HepG2 (cell line): ENCODE data around the gene SLC22A23. TPM values are rescaled to one million over a fixed set of nuclear protein-coding genes. Genes with fewer than 3 reads are reported as not detected.

Experiments used
- ATAD3A ChIP-seq: sonication (generic); formaldehyde crosslinking; IDR thresholded peaks from 2 replicates; pipeline ENCODE4 v1.4.0; 2020; ENCODE audit warnings: missing genetic modification reagents
- ATF5 ChIP-seq: sonication (generic); formaldehyde crosslinking; IDR thresholded peaks from 2 replicates; pipeline ENCODE4 v1.4.0; 2020; ENCODE audit warnings: mild to moderate bottlenecking, low read depth, missing genetic modification reagents
- DRAP1 ChIP-seq: IDR thresholded peaks from 2 replicates; pipeline ENCODE4 v1.6.1; 2016; ENCODE audit warnings: missing genetic modification reagents, missing compliant biosample characterization
- HES4 ChIP-seq: sonication (generic); formaldehyde crosslinking; IDR thresholded peaks from 2 replicates; pipeline ENCODE4 v1.9.0; 2021; ENCODE audit warnings: mild to moderate bottlenecking, missing genetic modification reagents, borderline replicate concordance
- KDM6A ChIP-seq: IDR thresholded peaks from 2 replicates; pipeline ENCODE4 v1.6.1; 2016; ENCODE audit warnings: low read depth
- KMT2A ChIP-seq: sonication (generic); formaldehyde crosslinking; IDR thresholded peaks from 2 replicates; pipeline ENCODE4 v1.4.0; 2020; ENCODE audit warnings: missing genetic modification reagents
- MTERF4 ChIP-seq: sonication (generic); formaldehyde crosslinking; IDR thresholded peaks from 2 replicates; pipeline ENCODE4 v1.8.0; 2023; ENCODE audit warnings: mild to moderate bottlenecking, missing genetic modification reagents
- NCOA1 ChIP-seq: sonication (generic); formaldehyde crosslinking; IDR thresholded peaks from 2 replicates; pipeline ENCODE4 v1.9.0; 2021; ENCODE audit warnings: missing genetic modification reagents
- NFE2L2 ChIP-seq: fragments of 150-350 bp; IDR thresholded peaks from 2 replicates; pipeline ENCODE4 v1.6.1; 2014; ENCODE audit warnings: low read length
- NFIB ChIP-seq: sonication (generic); formaldehyde crosslinking; IDR thresholded peaks from 2 replicates; pipeline ENCODE4 v1.9.0; 2021; ENCODE audit warnings: missing genetic modification reagents, mild to moderate bottlenecking, borderline replicate concordance
- NR3C1 ChIP-seq: sonication (generic); formaldehyde crosslinking; IDR thresholded peaks from 2 replicates; pipeline ENCODE4 v1.4.0; 2020; ENCODE audit warnings: missing genetic modification reagents
- PAX8 ChIP-seq: sonication (generic); formaldehyde crosslinking; IDR thresholded peaks from 2 replicates; pipeline ENCODE4 v1.8.0; 2022; ENCODE audit warnings: mild to moderate bottlenecking, missing genetic modification reagents, borderline replicate concordance
- SIN3B ChIP-seq: fragments of 150-350 bp; IDR thresholded peaks from 2 replicates; pipeline ENCODE4 v1.6.1; 2014; ENCODE audit warnings: low read length
- SMAD9 ChIP-seq: sonication (generic); formaldehyde crosslinking; IDR thresholded peaks from 2 replicates; pipeline ENCODE4 v1.5.1; 2020; ENCODE audit warnings: mild to moderate bottlenecking, missing genetic modification reagents
- TP53 ChIP-seq: sonication (generic); formaldehyde crosslinking; conservative IDR thresholded peaks from 2 replicates; pipeline ENCODE4 v1.4.0; 2020; ENCODE audit warnings: missing genetic modification reagents
- ZBTB20 ChIP-seq: sonication (generic); formaldehyde crosslinking; IDR thresholded peaks from 2 replicates; pipeline ENCODE4 v1.8.1; 2023; ENCODE audit warnings: missing genetic modification reagents, low read depth, mild to moderate bottlenecking, borderline replicate concordance
- ZBTB3 ChIP-seq: sonication (generic); formaldehyde crosslinking; IDR thresholded peaks from 2 replicates; pipeline ENCODE4 v1.4.0; 2020; ENCODE audit warnings: low read depth, mild to moderate bottlenecking, moderate library complexity, missing genetic modification reagents, borderline replicate concordance
- ZEB1 ChIP-seq: IDR thresholded peaks from 2 replicates; pipeline ENCODE4 v1.6.1; 2012; ENCODE audit warnings: mild to moderate bottlenecking, low read depth, inconsistent platforms; ENCODE audit not compliant: insufficient replicate concordance
- ZNF350 ChIP-seq: sonication (generic); formaldehyde crosslinking; IDR thresholded peaks from 2 replicates; pipeline ENCODE4 v1.4.0; 2020; ENCODE audit warnings: mild to moderate bottlenecking, low read depth, missing genetic modification reagents, borderline replicate concordance
- ZNF563 ChIP-seq: sonication (generic); formaldehyde crosslinking; IDR thresholded peaks from 2 replicates; pipeline ENCODE4 v1.8.0; 2022; ENCODE audit warnings: mild to moderate bottlenecking, moderate library complexity, missing genetic modification reagents
- ZNF577 ChIP-seq: sonication (generic); formaldehyde crosslinking; IDR thresholded peaks from 2 replicates; pipeline ENCODE4 v1.4.0; 2020; ENCODE audit warnings: mild to moderate bottlenecking, low read depth, missing genetic modification reagents, borderline replicate concordance
- ZNF589 ChIP-seq: sonication (generic); formaldehyde crosslinking; conservative IDR thresholded peaks from 2 replicates; pipeline ENCODE4 v1.8.0; 2022; ENCODE audit warnings: mild to moderate bottlenecking, moderate library complexity, missing genetic modification reagents
- ZNF607 ChIP-seq: sonication (generic); formaldehyde crosslinking; IDR thresholded peaks from 2 replicates; pipeline ENCODE4 v1.5.1; 2020; ENCODE audit warnings: missing genetic modification reagents, mild to moderate bottlenecking, borderline replicate concordance
- ZNF709 ChIP-seq: sonication (generic); formaldehyde crosslinking; IDR thresholded peaks from 2 replicates; pipeline ENCODE4 v1.5.0; 2020; ENCODE audit warnings: mild to moderate bottlenecking, missing genetic modification reagents
- polyA plus RNA-seq, 8 experiments: library from polyadenylated mRNA; depleted of rRNA in 3 of 8; stranded (reverse) in 7 of 8; unstranded in 1 of 8; fragments of >200 nt; fragmentation: Illumina TruSeq in 4 of 8; extraction: Trizol in 4 of 8; gene quantifications; 2 replicates each; pipeline versions ENCODE4 v1.2.1 to v1.2.3, GENCODE V29; 2011 to 2016; ENCODE audit warnings: low read depth in 4 of 8, missing spikeins in 1 of 8, mixed read lengths in 1 of 8; ENCODE audit not compliant: insufficient read depth in 1 of 8
- total RNA-seq, 5 experiments: library from RNA; depleted of rRNA; stranded (reverse); fragments of >200 nt; fragmentation: Illumina TruSeq; extraction: Trizol; gene quantifications; 2 replicates each; pipeline ENCODE4 v1.2.3, GENCODE V29; 2016; ENCODE audit warnings: low read depth in 1 of 5

The SLC22A23 gene
- total and polyA plus RNA-seq, 2 of the 13 experiments (the other 11 are each of a cell fraction or from before 2014, with no cell fraction given), result 11.8 to 17.5 TPM

- peak; percentile 89 for TF ChIP-seq HES4
- TF ChIP-seq DRAP1 (CRISPR knock-in tag), result peak; percentile 79
- peak; percentile 99 for TF ChIP-seq ZEB1
- no peak for TF ChIP-seq ATF5 (CRISPR knock-in tag)
- 0 out of 2 replicates have a peak, but pooled peaks have one; percentile 24 for TF ChIP-seq TP53 (CRISPR knock-in tag)
- TF ChIP-seq PAX8 (CRISPR knock-in tag), result 0 out of 2 replicates have a peak, but pooled peaks have one; percentile 68
- peak; percentile 93 for TF ChIP-seq KDM6A
- no peak for TF ChIP-seq ATAD3A (CRISPR knock-in tag)
- TF ChIP-seq ZNF607 (CRISPR knock-in tag), result peak; percentile 86; the same call in 1 of the 2 replicates
- no peak for TF ChIP-seq NFE2L2
- peak; percentile 91 for TF ChIP-seq ZNF350 (CRISPR knock-in tag)
- peak; percentile 61 for TF ChIP-seq KMT2A (CRISPR knock-in tag)
- TF ChIP-seq SIN3B, result no peak
- TF ChIP-seq ZBTB20, result peak; percentile 97
- TF ChIP-seq MTERF4 (CRISPR knock-in tag), result peak; percentile 70; the same call in 1 of the 2 replicates
- peak; percentile 63; the same call in 1 of the 2 replicates for TF ChIP-seq ZNF563 (CRISPR knock-in tag)
- no peak for TF ChIP-seq NR3C1
- TF ChIP-seq NFIB (CRISPR knock-in tag), result no peak
- no peak for TF ChIP-seq ZNF589
- no peak for TF ChIP-seq ZNF577 (CRISPR knock-in tag)
- peak; percentile 79; the same call in 1 of the 2 replicates for TF ChIP-seq ZBTB3 (CRISPR knock-in tag)
- TF ChIP-seq ZNF709 (CRISPR knock-in tag), result peak; percentile 76; the same call in 1 of the 2 replicates
- peak; percentile 100 for TF ChIP-seq NCOA1 (CRISPR knock-in tag)
- no peak for TF ChIP-seq SMAD9 (CRISPR knock-in tag)
Observed at GRCh38 chr6:3370361-3371221, 86.3 kb downstream of the SLC22A23 start (continued).
